Mesothelial cell of epicardium (in vitro differentiated cells): ENCODE results near the gene CREB3L4. TPM values are rescaled to one million over a fixed set of nuclear protein-coding genes. Genes with fewer than 3 reads are reported as not detected.

ENCODE experiments used
- DNase-seq, 2 experiments: peaks; one replicate each; pipeline ENCODE4 v3.0.0; 2021; ENCODE audit warnings: low spot score in 2 of 2; ENCODE audit not compliant: unreplicated experiment in 2 of 2
- H3K27ac Mint-ChIP-seq: 2 replicates; pipeline ENCODE4 v1.8.0; 2021; ENCODE audit warnings: mixed read lengths
- H3K27me3 Mint-ChIP-seq: 2 replicates; pipeline ENCODE4 v1.8.0; 2021; ENCODE audit warnings: low read depth, mixed read lengths
- H3K36me3 Mint-ChIP-seq: 2 replicates; pipeline ENCODE4 v1.8.0; 2021; ENCODE audit warnings: mixed read lengths
- H3K4me1 Mint-ChIP-seq: 2 replicates; pipeline ENCODE4 v1.8.0; 2021; ENCODE audit warnings: mixed read lengths
- H3K4me3 Mint-ChIP-seq: 2 replicates; pipeline ENCODE4 v1.8.0; 2021; ENCODE audit warnings: mild to moderate bottlenecking, moderate library complexity, mixed read lengths
- H3K9me3 Mint-ChIP-seq: 2 replicates; pipeline ENCODE4 v1.8.0; 2021; ENCODE audit warnings: mixed read lengths
- total RNA-seq: library from RNA; stranded (reverse); gene quantifications from 3 replicates; pipeline ENCODE4 v1.2.1, GENCODE V29; 2021
- TF ChIP-seq, protein P1 (sequence below): fragments of 200-600 bp; sonication (generic); IDR thresholded peaks from one replicate; pipeline ENCODE4 v1.5.0; 2021; ENCODE audit warnings: antibody characterized with exemption; ENCODE audit not compliant: unreplicated experiment

Gene CREB3L4
- total RNA-seq, 1 donor from 2014 or later = 31.1 TPM

DNA sequence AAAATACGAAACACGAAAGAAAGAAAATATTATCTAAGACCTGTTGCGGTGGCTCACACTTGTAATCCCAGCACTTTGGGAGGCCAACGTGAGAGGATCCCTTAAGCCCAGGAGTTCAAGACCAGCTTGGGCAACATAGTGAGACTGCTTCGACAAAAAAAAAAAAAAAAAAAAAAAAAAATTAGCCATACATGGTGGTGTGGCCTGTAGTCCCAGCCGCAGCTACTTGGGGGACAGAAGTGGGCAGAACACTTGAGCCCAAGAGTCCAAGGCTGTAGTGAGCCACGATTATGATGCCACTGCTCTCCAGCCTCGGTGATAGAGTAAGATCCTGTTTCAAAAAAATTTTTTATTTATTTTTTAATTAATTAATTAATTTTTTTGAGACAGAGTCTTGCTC, 19.9 kb downstream of the CREB3L4 start:
- Mint-ChIP-seq H3K4me1 (peaks cover 44% of the 10 kb centered on the region), H3K27me3 (no peaks in the 10 kb centered on the region)

DNA sequence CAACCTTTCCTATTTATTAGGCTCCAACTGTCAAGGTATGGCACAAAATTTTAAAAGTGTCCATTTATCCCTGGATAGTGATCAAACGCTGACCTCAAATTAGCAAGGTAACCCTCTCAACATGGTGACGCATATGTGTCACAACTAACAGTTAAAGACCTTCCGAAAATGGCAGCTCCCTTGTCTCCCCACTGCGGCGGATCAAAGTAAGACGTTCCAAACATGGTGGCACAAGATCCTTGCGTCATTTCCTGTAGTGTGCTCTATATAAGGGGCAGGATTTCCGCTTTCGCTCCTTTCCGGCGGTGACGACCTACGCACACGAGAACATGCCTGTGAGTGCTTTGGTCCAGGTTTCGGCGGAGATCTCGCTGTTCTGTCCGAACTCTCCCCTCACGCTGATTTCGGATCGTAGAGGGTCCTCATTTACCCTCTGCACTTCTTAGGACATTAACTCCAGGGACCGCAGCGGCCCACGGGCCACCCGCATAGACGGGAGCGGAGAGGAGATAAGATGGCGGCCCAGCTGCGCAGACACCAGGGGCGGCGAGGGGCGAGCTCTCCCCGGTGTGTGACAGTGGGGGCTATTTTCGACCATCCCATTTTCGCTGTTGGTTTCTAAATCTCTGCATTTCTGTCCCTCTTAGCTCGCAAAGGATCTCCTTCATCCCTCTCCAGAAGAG, 22.9 kb downstream of the CREB3L4 start, which contains the start of gene RPS27:
RPS27 (plus strand) TSS at position 295 of the 683 bp plus-strand sequence; CDS start at position 330, 35 bp downstream.
- Mint-ChIP-seq H3K36me3 (peaks cover 25% of the 10 kb centered on the region), H3K4me1 (peaks cover 33% of the 10 kb centered on the region), H3K27me3 (no peaks in the 10 kb centered on the region), H3K27ac (peak within 1 kb of the TSS; percentile 99), H3K4me3 (peak within 1 kb of the TSS; percentile 98), H3K9me3 (no peaks in the 10 kb centered on the region)
- TF ChIP-seq, protein P1, sequence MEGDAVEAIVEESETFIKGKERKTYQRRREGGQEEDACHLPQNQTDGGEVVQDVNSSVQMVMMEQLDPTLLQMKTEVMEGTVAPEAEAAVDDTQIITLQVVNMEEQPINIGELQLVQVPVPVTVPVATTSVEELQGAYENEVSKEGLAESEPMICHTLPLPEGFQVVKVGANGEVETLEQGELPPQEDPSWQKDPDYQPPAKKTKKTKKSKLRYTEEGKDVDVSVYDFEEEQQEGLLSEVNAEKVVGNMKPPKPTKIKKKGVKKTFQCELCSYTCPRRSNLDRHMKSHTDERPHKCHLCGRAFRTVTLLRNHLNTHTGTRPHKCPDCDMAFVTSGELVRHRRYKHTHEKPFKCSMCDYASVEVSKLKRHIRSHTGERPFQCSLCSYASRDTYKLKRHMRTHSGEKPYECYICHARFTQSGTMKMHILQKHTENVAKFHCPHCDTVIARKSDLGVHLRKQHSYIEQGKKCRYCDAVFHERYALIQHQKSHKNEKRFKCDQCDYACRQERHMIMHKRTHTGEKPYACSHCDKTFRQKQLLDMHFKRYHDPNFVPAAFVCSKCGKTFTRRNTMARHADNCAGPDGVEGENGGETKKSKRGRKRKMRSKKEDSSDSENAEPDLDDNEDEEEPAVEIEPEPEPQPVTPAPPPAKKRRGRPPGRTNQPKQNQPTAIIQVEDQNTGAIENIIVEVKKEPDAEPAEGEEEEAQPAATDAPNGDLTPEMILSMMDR = no peak
- peak; percentile 70 to 81 for DNase-seq

More for the DNA sequence above, 19.9 kb downstream of the CREB3L4 start:
- Mint-ChIP-seq H3K4me3 (no peak overlapping the region), H3K36me3 (peaks cover 19% of the 10 kb centered on the region), H3K9me3 (no peaks in the 10 kb centered on the region), H3K27ac (no peak overlapping the region)
- TF ChIP-seq, protein P1 = no peak
- no peak for DNase-seq

DNA sequence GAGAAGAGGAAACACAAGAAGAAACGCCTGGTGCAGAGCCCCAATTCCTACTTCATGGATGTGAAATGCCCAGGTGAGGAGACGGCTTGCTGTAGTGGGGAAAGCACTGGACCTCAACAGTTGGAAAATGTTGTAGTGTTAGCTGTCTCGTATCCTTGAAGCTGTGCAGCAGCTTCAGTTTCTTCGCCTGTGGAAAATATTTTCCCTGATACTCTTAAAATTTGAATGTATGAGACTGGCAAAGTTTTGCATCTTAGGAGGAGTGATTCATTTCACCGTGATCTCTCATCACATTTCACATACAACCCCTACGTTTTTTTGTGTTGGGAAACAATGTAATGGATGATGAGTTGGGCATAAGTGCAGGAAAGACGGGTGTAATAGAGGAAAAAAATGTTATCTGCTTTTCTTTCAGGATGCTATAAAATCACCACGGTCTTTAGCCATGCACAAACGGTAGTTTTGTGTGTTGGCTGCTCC, 23.5 kb downstream of the CREB3L4 start:
- peaks cover 30% of the 10 kb centered on the region for H3K4me1 Mint-ChIP-seq
- TF ChIP-seq, protein P1 = no peak
- H3K27me3 Mint-ChIP-seq = no peaks in the 10 kb centered on the region
- no peaks in the 10 kb centered on the region for H3K9me3 Mint-ChIP-seq
- H3K27ac Mint-ChIP-seq = peak overlapping the region; percentile 99
- H3K4me3 Mint-ChIP-seq = peak overlapping the region; percentile 98
- H3K36me3 Mint-ChIP-seq = peaks cover 27% of the 10 kb centered on the region
- DNase-seq = no peak

GRCh38 chr1:153991806-153992205, 24.1 kb downstream of the CREB3L4 start:
- H3K9me3 Mint-ChIP-seq = no peaks in the 10 kb centered on the region
- H3K4me1 Mint-ChIP-seq = peaks cover 25% of the 10 kb centered on the region
- peak overlapping the region; percentile 99 for H3K27ac Mint-ChIP-seq
- DNase-seq = no peak
- TF ChIP-seq, protein P1 = no peak
- peak overlapping the region; percentile 98 for H3K4me3 Mint-ChIP-seq
- peaks cover 27% of the 10 kb centered on the region for H3K36me3 Mint-ChIP-seq
- no peaks in the 10 kb centered on the region for H3K27me3 Mint-ChIP-seq

- no peaks in the 10 kb centered on the region for H3K9me3 Mint-ChIP-seq
- DNase-seq = no peak
- peaks cover 27% of the 10 kb centered on the region for H3K36me3 Mint-ChIP-seq
- no peak overlapping the region for H3K4me3 Mint-ChIP-seq
- peaks cover 23% of the 10 kb centered on the region for H3K4me1 Mint-ChIP-seq
- H3K27me3 Mint-ChIP-seq = no peaks in the 10 kb centered on the region
- TF ChIP-seq, protein P1 = no peak
- H3K27ac Mint-ChIP-seq = peak overlapping the region; percentile 69
These were observed 27.5 kb downstream of the CREB3L4 start for GRCh38 chr1:153995202-153995601.
